ENCODE results near the gene RAD23A. TPM values are rescaled to one million over a fixed set of nuclear protein-coding genes. Genes with fewer than 3 reads are reported as not detected.
A peak's percentile ranks its signal among the peaks of the same experiment; 100 is the strongest.

Gene RAD23A
- total and polyA plus RNA-seq, 9 of the 15 experiments (the other 6 are each of a cell fraction or from before 2014, with no cell fraction given), result 9.5 to 181 (median 101) TPM

DNA sequence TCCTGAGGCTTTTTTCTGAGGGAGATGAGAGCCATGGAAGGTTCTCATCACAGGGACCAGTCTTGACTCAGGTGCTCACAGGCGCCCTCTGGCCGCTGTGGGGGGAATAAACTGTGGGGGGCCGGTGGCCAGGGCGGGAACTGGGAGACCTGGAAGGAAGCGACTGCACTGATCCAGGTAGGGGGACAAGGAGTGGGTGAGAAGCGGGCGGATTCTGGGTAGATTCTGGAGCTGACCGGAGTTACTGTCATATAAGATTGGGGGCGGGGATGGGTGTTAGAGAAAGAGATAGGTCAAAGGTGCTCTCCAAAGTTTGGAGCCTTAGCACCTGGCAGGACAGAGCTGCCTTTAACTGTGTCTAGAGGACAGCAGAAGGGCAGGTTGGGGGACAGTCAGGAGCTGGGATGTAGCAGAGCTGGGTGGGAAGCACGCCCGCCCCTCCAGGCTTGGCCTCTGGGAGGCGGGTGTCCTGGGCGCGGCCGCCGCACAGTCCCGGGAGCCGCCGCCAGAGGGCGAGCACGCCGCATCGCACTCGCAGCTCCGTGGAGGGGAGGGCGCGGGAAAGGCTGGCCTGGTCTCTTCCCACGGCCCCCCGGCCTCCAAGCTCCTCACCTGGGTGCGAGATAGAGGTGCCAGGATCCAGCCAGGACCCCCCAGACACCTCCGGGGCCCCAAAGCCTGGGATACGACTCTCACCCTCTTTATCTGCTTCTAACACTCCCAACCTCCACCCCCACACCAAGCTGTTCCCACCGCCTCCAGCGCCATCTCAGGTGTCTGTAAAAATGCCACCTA, 19.6 kb downstream of the RAD23A start (continued):
- TF ChIP-seq CCNT2 (IDR thresholded peaks at IDR 0.05; ENCODE audit: borderline replicate concordance, extremely low read depth, insufficient read length, low read depth, low read length), result peak; percentile 63
- TF ChIP-seq, protein P1, sequence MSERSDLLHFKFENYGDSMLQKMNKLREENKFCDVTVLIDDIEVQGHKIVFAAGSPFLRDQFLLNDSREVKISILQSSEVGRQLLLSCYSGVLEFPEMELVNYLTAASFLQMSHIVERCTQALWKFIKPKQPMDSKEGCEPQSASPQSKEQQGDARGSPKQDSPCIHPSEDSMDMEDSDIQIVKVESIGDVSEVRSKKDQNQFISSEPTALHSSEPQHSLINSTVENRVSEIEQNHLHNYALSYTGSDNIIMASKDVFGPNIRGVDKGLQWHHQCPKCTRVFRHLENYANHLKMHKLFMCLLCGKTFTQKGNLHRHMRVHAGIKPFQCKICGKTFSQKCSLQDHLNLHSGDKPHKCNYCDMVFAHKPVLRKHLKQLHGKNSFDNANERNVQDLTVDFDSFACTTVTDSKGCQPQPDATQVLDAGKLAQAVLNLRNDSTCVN (CRISPR knock-in tag; IDR thresholded peaks at IDR 0.05), result no peak
- no peak for TF ChIP-seq POLR3A (IDR thresholded peaks at IDR 0.05; ENCODE audit: borderline replicate concordance, extremely low read depth, insufficient read depth, insufficient read length)
- TF ChIP-seq ZNF146 (CRISPR knock-in tag; IDR thresholded peaks at IDR 0.05; ENCODE audit: unreplicated experiment), result no peak
- TF ChIP-seq MYNN (IDR thresholded peaks at IDR 0.05), result no peak
- TF ChIP-seq MYNN (CRISPR knock-in tag; IDR thresholded peaks at IDR 0.05), result no peak
- peak; percentile 41 for TF ChIP-seq CC2D1A (IDR thresholded peaks at IDR 0.05)
- TF ChIP-seq, protein P2, sequence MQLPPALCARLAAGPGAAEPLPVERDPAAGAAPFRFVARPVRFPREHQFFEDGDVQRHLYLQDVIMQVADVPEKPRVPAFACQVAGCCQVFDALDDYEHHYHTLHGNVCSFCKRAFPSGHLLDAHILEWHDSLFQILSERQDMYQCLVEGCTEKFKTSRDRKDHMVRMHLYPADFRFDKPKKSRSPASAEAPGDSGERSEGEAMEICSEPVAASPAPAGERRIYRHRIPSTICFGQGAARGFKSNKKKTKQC (CRISPR knock-in tag; IDR thresholded peaks at IDR 0.05), result no peak; the same call in 1 of the 2 replicates
- no peak for TF ChIP-seq MBD2 (IDR thresholded peaks at IDR 0.05; ENCODE audit: borderline replicate concordance, low read depth)
- TF ChIP-seq, protein P3, sequence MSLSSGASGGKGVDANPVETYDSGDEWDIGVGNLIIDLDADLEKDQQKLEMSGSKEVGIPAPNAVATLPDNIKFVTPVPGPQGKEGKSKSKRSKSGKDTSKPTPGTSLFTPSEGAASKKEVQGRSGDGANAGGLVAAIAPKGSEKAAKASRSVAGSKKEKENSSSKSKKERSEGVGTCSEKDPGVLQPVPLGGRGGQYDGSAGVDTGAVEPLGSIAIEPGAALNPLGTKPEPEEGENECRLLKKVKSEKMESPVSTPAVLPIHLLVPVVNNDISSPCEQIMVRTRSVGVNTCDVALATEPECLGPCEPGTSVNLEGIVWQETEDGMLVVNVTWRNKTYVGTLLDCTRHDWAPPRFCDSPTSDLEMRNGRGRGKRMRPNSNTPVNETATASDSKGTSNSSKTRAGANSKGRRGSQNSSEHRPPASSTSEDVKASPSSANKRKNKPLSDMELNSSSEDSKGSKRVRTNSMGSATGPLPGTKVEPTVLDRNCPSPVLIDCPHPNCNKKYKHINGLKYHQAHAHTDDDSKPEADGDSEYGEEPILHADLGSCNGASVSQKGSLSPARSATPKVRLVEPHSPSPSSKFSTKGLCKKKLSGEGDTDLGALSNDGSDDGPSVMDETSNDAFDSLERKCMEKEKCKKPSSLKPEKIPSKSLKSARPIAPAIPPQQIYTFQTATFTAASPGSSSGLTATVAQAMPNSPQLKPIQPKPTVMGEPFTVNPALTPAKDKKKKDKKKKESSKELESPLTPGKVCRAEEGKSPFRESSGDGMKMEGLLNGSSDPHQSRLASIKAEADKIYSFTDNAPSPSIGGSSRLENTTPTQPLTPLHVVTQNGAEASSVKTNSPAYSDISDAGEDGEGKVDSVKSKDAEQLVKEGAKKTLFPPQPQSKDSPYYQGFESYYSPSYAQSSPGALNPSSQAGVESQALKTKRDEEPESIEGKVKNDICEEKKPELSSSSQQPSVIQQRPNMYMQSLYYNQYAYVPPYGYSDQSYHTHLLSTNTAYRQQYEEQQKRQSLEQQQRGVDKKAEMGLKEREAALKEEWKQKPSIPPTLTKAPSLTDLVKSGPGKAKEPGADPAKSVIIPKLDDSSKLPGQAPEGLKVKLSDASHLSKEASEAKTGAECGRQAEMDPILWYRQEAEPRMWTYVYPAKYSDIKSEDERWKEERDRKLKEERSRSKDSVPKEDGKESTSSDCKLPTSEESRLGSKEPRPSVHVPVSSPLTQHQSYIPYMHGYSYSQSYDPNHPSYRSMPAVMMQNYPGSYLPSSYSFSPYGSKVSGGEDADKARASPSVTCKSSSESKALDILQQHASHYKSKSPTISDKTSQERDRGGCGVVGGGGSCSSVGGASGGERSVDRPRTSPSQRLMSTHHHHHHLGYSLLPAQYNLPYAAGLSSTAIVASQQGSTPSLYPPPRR (CRISPR knock-in tag; IDR thresholded peaks at IDR 0.05; ENCODE audit: borderline replicate concordance), result no peak
- peak; percentile 85 for TF ChIP-seq ZBTB7A (IDR thresholded peaks at IDR 0.05; ENCODE audit: borderline replicate concordance, control insufficient read depth, low read depth, low read length)
- TF ChIP-seq BRD4 (IDR thresholded peaks at IDR 0.05), result no peak
- TF ChIP-seq, protein P4, sequence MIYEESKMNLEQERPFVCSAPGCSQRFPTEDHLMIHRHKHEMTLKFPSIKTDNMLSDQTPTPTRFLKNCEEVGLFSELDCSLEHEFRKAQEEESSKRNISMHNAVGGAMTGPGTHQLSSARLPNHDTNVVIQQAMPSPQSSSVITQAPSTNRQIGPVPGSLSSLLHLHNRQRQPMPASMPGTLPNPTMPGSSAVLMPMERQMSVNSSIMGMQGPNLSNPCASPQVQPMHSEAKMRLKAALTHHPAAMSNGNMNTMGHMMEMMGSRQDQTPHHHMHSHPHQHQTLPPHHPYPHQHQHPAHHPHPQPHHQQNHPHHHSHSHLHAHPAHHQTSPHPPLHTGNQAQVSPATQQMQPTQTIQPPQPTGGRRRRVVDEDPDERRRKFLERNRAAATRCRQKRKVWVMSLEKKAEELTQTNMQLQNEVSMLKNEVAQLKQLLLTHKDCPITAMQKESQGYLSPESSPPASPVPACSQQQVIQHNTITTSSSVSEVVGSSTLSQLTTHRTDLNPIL (CRISPR knock-in tag; IDR thresholded peaks at IDR 0.05), result no peak
- TF ChIP-seq, protein P5, sequence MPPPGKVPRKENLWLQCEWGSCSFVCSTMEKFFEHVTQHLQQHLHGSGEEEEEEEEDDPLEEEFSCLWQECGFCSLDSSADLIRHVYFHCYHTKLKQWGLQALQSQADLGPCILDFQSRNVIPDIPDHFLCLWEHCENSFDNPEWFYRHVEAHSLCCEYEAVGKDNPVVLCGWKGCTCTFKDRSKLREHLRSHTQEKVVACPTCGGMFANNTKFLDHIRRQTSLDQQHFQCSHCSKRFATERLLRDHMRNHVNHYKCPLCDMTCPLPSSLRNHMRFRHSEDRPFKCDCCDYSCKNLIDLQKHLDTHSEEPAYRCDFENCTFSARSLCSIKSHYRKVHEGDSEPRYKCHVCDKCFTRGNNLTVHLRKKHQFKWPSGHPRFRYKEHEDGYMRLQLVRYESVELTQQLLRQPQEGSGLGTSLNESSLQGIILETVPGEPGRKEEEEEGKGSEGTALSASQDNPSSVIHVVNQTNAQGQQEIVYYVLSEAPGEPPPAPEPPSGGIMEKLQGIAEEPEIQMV (tag; conservative IDR thresholded peaks at IDR 0.05; ENCODE audit: low read depth), result no peak
- TF ChIP-seq ZNF551 (CRISPR knock-in tag; IDR thresholded peaks at IDR 0.05), result no peak
- TF ChIP-seq PHB2 (IDR thresholded peaks at IDR 0.05; ENCODE audit: low read depth), result no peak; the same call in 1 of the 2 replicates
- no peak for TF ChIP-seq ZC3H8 (IDR thresholded peaks at IDR 0.05)
- TF ChIP-seq ZNF444 (CRISPR knock-in tag; IDR thresholded peaks at IDR 0.05), result no peak
- TF ChIP-seq TSC22D4 (tag; IDR thresholded peaks at IDR 0.05), result no peak

Data from K562 (cell line).